HT1080 (cell line): ENCODE data around the gene HSD17B2. TPM values are rescaled to one million over a fixed set of nuclear protein-coding genes. Genes with fewer than 3 reads are reported as not detected.

Source experiments
- DNase-seq: peaks from one replicate; pipeline ENCODE4 v3.0.0-alpha.2; 2015; ENCODE audit warnings: low read depth
- total RNA-seq: library from RNA; depleted of rRNA; stranded (reverse); fragments of >200 nt; shearing (Covaris generic); gene quantifications from 2 replicates; pipeline ENCODE4 v1.2.3, GENCODE V29; 2014

The HSD17B2 gene
- total RNA-seq, 1 experiment from 2014 or later = 2.2 TPM

DNA sequence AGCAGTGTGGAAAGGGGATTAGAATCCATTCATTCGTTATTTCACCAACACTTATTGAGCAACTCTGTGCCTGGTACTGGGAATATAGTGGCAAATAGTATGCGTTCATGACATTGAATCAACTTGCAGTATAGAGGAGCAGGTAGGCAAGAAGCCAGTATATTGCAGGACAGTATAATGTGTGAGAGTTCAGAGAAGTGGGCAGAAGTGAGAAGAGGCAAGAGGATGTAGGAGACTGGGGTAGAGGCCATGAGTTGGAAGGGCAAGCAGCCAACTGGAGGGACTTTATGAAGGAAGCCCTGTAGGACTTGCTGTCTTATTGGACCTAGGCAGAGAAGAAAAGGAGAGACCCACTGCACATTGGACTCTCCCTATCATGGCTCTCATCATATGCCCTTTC, 12.3 kb downstream of the HSD17B2 start:
- no peak for DNase-seq

DNA sequence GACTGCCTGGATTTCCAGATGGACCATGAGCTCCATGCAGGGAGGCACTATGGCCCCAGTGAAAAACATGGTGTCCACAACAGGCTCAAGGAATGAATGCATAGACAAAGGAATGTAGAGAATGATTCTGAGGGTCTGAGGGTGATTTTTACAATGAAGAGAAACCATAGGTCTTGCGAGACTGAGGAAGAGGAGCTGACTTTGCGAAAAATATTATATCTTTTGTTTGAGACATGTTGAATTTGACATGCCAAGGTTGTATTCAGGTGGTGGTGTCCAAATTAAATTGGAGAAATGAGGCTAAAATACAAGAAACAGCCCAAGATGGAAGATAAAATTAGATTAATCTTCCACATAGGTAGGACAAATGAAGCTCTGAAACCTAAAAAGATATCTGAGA, 12.7 kb downstream of the HSD17B2 start:
- no peak for DNase-seq

DNA sequence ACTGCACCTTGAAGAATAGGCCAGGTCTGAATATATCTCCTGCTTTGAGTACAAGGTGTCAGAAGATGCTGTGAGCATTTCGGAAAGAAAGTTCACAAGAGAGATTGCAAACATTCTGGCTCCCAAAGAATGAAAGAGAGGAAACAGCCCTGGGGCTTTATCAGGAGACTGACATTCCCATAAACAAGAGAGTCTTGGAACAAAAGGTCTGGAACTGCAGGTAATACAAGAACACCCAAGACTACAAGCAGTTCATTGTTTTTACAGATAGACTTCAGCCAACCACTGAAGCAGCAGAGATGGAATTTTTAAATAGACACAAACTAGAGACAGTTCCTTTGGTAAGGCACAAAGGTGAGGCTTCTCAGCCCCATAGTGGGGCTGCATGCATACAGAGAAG, 14.4 kb downstream of the HSD17B2 start:
- no peak for DNase-seq

DNA sequence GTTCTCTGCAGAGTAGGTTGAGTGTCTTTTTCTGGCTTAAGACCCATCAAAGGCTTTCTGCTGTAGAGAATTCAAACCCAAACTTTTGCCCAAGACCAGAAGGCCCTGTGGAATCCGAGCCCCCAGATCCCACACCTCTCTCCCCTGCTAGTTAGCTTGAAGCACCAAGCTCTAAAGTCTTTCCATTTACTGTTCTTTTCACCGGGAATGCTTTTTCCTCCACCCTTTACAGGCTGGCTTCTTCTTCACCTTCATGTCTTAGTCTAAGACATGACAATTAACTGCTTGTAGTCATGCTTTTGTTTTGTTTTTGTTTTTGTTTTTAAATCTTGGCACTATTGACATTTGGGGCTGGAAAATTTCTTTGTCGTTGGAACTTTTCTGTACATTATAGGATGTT, 15.5 kb downstream of the HSD17B2 start:
- no peak for DNase-seq

DNA sequence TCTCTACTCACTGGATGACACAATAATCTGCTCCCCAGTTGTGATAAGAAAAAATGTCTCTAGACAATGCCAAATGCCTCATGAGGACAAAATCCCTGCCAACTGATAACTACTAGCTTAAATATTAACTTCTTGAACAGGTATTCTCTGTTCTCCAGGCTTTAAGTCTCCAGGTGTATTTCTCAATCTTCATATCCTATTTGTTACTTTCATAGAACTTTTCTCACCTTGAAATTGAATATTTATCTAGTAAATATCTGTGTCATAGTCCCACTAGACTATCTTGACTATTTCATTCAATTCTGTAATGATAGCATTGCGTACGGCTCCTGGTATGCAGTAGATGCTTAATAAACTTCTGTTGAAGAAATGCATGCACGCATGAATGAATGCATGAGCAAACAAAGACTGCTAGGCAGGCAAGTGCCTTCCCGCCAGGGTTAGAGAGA, 15.9 kb downstream of the HSD17B2 start:
- no peak for DNase-seq

DNA sequence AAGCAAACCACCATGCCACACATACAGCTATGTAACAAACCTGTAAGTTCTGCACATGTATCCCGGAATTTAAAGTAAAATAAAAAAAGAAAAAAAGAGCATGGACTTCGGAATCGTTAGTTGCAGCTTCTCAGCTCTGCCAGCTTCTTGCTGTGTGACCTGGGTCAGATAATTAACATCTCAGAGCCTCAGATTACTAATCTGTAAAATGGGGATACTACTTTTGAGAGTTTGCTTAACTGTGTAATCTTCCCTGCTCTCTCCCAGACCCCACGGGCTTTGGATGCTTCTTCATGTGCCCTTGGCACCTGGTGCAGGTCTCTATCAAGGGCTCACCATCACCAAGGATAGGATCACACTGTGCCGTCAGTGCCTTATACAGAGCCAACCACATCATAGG, 16.6 kb downstream of the HSD17B2 start:
- no peak for DNase-seq

DNA sequence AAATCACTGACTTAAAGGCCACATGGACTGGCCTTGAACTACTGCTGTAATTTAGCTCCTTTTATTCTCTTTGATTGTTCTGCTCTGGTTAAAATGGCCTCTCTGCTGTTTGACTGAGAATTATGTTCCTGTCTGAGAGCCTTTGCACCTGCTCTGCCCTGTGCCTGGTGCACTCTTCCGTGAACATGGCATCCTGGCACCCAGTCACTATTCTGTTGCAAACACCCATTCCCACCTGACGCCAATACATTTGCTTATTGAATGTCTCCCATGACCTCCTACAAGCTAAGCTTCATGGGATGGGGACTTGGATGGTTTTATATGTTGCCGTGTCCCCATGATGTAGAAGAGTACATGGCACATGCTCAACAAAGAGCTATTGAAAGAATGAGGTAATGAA, 20.1 kb downstream of the HSD17B2 start:
- no peak for DNase-seq

DNA sequence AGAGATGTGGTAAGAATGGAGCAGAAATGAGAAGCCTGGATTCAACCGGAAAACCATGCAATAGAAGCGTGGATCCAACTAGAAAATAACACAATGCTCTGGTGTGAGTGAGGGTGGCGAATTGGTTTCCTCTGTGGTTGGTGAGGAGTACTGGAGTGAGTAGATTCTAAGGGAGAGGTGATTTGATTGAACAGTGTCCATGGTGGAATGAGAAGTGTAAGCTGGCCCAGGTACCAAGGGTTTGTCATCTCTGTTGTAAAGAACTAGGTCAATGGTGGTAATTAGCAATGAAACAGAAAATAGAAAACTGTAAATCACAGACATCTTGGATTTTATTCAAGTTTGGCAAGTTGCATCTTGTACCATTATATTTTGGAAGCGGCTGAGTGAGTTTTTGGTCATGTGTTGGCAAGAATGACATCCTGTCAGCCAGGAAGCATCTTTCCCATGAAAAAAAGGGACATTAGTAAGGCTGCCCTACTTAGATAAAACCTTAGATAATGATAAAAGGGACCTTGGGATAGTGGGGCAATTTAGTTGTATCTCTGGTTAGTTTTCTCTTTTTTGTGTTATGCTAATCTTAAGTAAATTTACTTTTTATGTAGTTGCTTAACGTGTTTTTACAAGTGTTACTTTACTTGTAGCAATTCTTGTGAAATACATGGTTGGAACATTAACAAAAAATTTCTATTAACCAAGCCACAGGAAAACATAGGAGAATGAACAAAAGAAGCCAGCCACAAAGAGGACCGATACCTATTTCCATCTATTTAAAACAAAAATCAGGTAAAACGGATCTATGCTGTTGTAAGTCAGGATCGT, 20.9 kb downstream of the HSD17B2 start:
- DNase-seq = no peak

DNA sequence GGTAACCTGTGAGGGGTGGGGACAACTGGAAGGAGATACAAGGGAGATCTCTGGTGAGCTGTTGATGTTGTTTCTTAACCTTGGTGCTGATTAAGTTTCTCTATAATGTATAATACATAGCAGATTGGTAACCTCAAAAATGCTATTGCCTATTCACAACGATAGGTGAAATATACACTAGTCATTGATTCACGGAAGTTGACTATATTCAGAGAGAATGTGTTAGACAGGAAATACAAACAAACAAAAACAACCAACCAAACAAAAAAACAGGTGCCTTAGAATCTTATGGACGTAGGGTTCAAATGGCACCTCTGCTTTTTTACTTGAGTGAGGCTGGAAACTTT, 21.5 kb downstream of the HSD17B2 start:
- no peak for DNase-seq

DNA sequence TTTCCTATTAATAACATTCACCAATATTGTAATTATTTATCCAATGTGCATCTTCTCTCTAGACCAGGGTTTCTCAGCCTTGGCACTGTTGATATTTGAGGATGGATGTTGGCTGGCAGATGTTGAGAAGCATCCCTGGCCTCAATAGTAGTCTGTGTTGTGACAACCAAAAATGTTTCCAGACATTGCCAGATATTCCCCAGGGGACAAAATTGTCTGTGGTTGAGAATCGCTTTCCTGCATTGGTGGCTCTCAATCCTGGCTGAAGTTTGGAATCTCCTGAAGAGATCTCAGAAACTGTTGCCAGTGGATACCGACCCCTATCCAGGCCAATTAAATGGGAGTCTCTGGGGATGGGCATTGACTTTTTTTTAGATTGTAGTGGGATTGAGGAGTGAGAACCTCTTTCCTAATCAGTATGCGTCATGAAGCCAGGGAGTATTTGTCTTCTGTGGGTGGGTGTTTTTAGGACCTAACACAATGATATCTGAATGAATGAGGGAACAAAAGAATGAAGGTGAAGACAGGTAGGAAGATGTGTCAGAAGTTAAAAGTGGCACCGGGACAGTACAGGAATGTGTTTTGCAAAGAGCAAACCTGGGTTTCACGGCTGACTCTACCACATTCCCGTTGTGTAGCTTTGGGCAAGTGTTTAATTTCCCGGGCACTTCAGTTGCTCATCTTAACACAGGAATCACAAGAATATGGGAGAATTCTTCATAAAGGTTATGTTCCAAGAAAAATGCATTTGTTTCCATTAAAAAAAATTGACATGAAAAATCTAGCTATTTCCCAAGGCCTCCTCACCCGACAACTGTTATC, 24.3 kb downstream of the HSD17B2 start:
- no peak for DNase-seq

DNA sequence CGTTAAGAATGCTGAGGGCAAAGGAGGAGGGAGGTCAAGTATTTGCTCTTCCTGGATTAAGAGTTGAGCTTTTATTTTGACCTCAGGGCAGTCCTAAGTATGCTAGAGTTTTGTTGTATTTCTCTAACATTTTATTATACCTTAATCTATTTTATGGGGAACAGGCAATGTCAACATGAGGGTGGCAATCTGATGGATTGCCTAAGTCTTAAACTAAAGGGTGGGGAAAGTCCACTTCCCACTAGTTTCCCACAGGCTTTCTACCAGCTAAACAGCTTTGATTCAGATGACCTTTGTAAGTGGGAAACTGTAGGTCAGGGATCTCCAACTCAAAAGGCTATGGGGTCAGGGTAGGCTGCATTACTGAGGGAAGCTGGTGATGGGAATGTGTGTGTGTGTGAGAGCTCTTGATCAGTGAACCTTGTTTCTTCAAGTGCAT, 24.9 kb downstream of the HSD17B2 start:
- DNase-seq = no peak

DNA sequence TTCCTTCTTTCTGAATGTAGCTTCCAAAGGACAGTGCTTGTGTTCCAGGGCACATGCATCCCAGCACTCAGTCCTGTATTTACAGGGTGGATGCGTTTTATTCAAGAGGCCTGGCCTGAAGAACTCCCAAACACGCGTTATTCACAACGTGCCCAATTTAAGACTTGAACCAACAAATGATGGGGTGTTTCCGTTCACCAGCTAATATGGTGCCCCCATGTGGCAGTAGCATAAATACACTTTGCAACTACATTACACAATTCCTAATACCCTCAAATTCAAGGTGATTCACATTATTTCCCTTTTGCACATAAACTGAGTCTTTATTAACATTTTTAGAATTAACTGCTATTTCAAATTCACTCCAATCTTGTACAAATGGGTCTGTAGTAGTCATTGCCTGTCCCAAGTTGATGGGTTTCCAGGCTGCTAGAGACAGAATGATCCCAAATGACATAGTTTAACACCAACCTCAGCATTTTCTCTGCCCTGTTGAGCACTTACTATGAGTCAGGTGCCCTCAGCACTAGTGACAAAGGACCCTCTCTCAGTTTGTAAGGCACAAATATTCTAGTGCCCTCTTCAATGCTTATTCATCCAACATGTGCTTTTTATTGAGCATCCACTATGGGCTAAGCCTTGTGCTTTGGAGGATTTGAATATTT, 26.9 kb downstream of the HSD17B2 start:
- DNase-seq = peak; percentile 14

DNA sequence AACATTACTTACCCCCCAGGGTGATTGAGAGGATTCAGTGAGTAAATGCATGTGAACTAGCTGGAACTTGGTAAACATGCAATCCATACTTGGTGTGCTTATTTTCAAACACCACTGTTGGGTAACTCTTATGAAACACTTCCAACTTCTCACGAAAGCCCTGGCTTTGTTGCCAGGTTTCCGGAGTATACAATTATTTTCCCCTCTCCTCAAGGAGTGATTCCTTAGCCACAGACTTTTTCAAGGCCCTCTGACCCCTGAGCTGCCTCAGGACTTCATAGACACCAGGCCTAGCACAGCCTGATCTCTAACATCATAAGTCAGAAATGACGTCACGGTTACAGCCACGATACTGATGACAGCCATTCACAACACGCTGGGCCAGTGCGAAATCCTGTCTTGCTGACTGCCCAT, 27.6 kb downstream of the HSD17B2 start:
- DNase-seq = no peak

DNA sequence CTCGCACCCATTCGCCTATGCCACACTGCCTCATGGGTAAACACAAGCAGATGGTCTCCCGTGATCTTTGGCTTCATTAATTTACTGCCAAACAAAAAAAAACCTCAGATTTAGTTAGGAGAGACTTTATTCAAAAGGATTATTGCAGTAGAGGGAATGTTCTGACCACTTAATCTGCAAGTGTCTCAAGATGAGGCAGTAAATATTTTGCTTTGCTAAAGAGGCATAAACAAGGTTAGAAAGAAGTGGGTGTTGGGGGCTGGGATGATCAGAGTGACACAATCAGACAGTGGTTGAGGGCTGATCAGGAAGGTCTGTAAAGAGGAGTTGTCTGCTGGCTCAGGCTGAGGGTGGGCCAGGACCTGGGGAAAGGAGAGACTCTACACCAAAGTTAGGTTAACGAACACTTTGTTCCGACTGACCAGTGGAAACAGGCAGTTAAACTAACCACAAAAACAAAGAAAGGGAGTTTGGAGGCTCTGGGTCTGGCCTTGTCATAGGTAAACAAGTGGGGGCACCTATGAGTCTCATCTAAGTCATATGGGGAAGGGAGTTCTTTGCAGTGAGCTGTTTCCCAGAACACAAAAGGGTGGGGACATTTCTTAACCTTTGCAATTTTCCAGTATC, 28.5 kb downstream of the HSD17B2 start:
- no peak for DNase-seq

DNA sequence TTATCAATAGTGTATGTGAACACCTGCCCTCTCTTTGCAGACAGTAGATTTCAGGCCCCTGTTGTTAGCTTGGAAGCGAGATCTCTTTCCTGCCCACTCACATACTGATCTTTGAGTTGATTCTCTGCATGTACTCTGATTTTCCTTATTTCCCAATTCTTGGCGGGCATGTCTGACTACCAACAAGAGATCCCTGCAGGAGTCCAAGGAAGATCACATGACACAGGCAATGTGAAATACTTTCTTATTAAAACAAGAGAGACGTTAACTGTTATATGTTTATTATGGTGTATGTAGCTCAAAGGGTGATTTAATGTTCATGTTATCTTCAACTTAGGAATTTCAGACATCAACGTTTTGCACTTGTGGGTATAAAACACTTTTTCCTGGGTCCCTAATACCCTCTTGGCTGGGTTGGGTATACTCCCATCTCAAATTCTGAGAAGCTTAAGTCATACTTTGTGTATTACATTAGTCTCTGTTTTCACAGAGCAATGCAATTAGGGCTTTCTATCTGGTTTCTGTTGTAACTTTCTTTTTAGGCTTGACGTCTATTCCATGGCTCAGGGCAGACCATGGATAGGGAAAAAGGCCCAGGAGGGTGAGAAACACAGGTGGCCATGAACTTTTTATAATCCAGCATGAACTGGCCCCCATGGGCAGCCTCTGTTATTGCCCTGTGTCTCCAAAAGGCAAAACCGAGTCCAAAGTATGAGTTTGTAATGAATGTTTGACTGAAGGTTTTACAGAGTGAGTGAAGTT, 32.2 kb downstream of the HSD17B2 start:
- no peak for DNase-seq

DNA sequence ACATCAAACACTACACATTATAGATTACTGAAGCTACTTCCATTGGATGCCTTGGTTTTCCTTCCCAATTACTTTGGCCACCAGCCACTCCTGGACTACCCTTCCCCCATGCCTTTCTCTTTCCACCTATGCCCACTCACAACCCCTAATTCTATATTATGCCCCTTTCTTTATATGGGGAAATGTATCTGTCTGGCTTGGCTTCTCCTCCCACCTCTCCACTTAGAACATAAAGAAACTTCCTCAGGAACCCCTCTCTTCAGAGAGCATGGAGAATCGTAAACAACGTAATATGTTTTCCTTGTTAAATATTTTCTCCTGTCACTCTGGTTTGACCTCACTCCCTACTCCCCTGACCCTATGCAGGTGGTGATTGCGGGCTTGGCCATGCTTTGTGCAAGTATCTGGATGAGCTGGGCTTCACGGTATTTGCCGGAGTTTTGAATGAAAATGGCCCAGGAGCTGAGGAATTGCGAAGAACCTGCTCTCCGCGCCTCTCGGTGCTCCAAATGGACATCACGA, 32.8 kb downstream of the HSD17B2 start:
- no peak for DNase-seq

DNA sequence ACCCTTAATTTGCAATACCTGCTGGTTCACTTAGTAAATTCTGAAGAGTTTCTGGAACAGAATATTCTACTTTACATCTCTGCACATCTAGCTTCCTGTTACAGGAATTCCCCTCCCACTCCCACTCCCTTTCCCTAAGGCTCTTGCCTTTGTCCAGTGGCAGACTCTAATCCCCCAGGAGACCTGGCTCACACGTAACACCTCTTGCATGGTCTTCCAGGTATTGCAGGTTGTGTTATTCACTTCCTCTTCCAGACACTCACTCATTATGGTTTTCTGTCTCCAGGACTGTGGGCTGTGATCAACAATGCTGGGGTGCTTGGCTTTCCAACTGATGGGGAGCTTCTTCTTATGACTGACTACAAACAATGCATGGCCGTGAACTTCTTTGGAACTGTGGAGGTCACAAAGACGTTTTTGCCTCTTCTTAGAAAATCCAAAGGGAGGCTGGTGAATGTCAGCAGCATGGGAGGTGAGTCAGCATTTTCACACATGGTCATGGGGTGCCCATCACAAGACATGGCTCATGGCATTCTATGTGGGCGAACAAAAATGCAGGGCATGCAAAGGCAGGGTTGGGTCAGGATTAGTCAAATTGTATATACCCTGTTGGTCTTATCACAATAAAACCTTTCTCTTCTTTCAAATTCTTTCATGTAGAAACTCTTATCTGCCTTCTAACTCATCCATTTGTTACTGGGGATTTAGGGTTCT, 35.8 kb downstream of the HSD17B2 start:
- DNase-seq = peak; percentile 68

DNA sequence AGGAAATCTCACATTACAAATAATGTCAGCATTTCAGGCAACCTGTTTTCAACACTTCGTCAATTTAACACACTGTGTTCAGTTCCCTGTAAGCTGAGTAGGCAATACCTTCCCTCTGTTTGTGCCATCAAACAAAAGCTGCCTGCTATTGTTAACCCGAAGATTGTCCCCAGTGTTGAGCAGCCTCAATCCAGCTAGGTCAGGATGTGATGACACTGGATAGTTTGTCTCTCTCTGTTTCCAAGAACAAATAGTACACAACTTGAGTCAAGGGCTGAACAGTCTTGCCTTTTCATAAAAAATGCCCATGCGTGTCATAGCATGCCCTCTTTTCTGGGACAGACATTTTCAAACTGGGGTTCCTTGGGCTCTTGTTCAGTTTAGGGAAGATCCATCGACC, 36.4 kb downstream of the HSD17B2 start:
- no peak for DNase-seq

DNA sequence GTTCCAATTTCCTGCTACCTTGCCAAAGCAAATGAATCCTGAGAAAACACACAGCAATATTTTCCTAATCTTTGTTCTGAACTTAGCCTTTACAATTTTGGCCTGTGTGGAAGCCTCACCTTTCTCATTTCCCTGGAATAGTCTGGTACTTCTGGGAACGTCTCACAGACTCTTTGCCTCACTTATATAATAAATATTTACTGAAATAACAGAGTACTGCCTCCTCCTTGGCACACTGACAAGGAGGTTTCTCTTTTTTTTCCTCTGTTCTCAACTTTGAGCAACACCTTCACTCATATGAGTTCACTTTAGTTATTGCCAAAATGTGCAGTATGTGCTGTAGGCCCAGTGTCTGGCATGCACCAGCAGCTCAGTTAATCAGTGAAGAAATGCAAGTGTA, 37.3 kb downstream of the HSD17B2 start:
- DNase-seq = no peak

DNA sequence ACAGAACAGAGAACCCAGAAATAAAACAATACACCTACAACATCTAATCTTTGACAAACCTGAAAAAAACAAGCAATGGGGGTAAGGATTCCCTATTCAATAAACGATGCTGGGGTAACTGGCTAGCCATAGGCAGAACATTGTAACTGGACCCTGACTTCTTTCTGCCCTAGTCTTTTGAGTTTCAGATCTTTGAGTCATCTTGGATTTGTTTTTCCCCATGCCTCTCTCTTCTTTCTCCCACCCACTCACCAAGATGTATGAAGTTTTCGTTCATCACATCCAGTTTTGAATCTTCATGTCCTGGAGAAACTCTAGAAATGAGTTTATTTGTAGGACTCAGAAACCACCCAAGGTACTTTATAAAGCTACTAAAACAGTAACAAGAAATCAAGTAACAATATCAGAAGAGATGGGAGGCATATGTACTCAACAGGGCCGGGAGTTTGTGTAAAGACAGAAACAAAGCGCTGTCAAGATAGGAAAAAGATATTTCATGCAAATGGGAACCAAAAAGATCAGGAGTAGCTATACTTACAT, 39.0 kb downstream of the HSD17B2 start:
- DNase-seq = no peak
